Uterus (tissue), 2 donors: ENCODE results near the gene NKG7.

ENCODE experiments used
- CTCF ChIP-seq, 4 experiments: fragments of 200-600 bp in 2 of 4; fragments of 450-650 bp in 2 of 4; sonication (generic) in 2 of 4; IDR thresholded peaks; one replicate each; pipeline ENCODE4 v1.5.1; 2016 to 2019; ENCODE audit warnings: antibody characterized with exemption in 4 of 4, mild to moderate bottlenecking in 2 of 4, moderate library complexity in 1 of 4
- POLR2A ChIP-seq, 2 donors: fragments of 450-650 bp; IDR thresholded peaks; one replicate each; pipeline ENCODE4 v1.6.1; 2016; ENCODE audit warnings: antibody characterized with exemption in 2 of 2, mild to moderate bottlenecking in 1 of 2, moderate library complexity in 1 of 2

GRCh38 chr19:51399231-51399630 is 26.8 kb upstream of the NKG7 start:
- TF ChIP-seq CTCF (IDR thresholded peaks at IDR 0.05) (no peak), POLR2A (IDR thresholded peaks at IDR 0.05) (no peak)
